ENCODE results near the gene PPP2R2B.
"Not testable (repeated sequence)": the region's sequence is repeated elsewhere in the genome, so short reads cannot be mapped to it uniquely, and the experiment has no call there.

Gene PPP2R2B

GRCh38 chr5:146744068-146744745 is 134.3 kb downstream of the PPP2R2B start:
- no peak for DNase-seq (ENCODE audit: low spot score)

GRCh38 chr5:146734936-146735577 is 143.5 kb downstream of the PPP2R2B start:
- DNase-seq (ENCODE audit: low spot score), result no peak

- no peak for DNase-seq (ENCODE audit: low spot score)
Observed at GRCh38 chr5:146732962-146733361, 145.6 kb downstream of the PPP2R2B start.

- no peak for DNase-seq (ENCODE audit: low spot score)
Observed at GRCh38 chr5:146731909-146732659, 146.5 kb downstream of the PPP2R2B start.

GRCh38 chr5:146728746-146729145 is 149.8 kb downstream of the PPP2R2B start:
- not testable (repeated sequence) for DNase-seq (ENCODE audit: low spot score)

- DNase-seq (ENCODE audit: low spot score), result no peak
Observed at GRCh38 chr5:146726891-146727290, 151.7 kb downstream of the PPP2R2B start.

- DNase-seq (ENCODE audit: low spot score), result no peak
Observed at GRCh38 chr5:146726020-146726419, 152.5 kb downstream of the PPP2R2B start.

- DNase-seq (ENCODE audit: low spot score), result no peak
Observed at GRCh38 chr5:146725025-146725424, 153.5 kb downstream of the PPP2R2B start.

- DNase-seq (ENCODE audit: low spot score), result no peak
Observed at GRCh38 chr5:146722361-146722779, 156.2 kb downstream of the PPP2R2B start.

- DNase-seq (ENCODE audit: low spot score), result no peak
Observed at GRCh38 chr5:146721073-146721815, 157.3 kb downstream of the PPP2R2B start.

- DNase-seq (ENCODE audit: low spot score), result no peak
Observed at GRCh38 chr5:146720107-146720506, 158.4 kb downstream of the PPP2R2B start.

GRCh38 chr5:146719179-146719578 is 159.4 kb downstream of the PPP2R2B start:
- no peak for DNase-seq (ENCODE audit: low spot score)

- no peak for DNase-seq (ENCODE audit: low spot score)
Observed at GRCh38 chr5:146718609-146719008, 159.9 kb downstream of the PPP2R2B start.

GRCh38 chr5:146717951-146718350 is 160.6 kb downstream of the PPP2R2B start:
- no peak for DNase-seq (ENCODE audit: low spot score)

GRCh38 chr5:146716636-146717035 is 161.9 kb downstream of the PPP2R2B start:
- no peak for DNase-seq (ENCODE audit: low spot score)

GRCh38 chr5:146710348-146710747 is 168.2 kb downstream of the PPP2R2B start:
- no peak for DNase-seq (ENCODE audit: low spot score)

GRCh38 chr5:146707316-146707715 is 171.2 kb downstream of the PPP2R2B start:
- no peak for DNase-seq (ENCODE audit: low spot score)

GRCh38 chr5:146706321-146706972 is 172.1 kb downstream of the PPP2R2B start:
- DNase-seq (ENCODE audit: low spot score), result no peak

- DNase-seq (ENCODE audit: low spot score), result no peak
Observed at GRCh38 chr5:146704949-146705665, 173.4 kb downstream of the PPP2R2B start.

GRCh38 chr5:146703899-146704298 is 174.7 kb downstream of the PPP2R2B start:
- DNase-seq (ENCODE audit: low spot score), result no peak

GRCh38 chr5:146703499-146703898 is 175.1 kb downstream of the PPP2R2B start:
- no peak for DNase-seq (ENCODE audit: low spot score)

Measured in CD4-positive, alpha-beta T cell treated with Interleukin-2 at 100 ng/mL for 4 hours (primary cell).